Measurements from ENCODE around the gene PPP1R14C.
"Not testable (repeated sequence)": the region's sequence is repeated elsewhere in the genome, so short reads cannot be mapped to it uniquely, and the experiment has no call there.

PPP1R14C gene

GRCh38 chr6:150124235-150124634, 18.6 kb upstream of the PPP1R14C start:
- Mint-ChIP-seq H3K4me3 (no peak overlapping the region), H3K4me1 (ENCODE audit: low read depth) (peaks cover 7% of the 10 kb centered on the region), H3K9me3 (no peaks in the 10 kb centered on the region), H3K36me3 (ENCODE audit: low read depth) (no peaks in the 10 kb centered on the region), H3K27ac (no peak overlapping the region), H3K27me3 (peaks cover 31% of the 10 kb centered on the region)
- intact Hi-C loops (cut with micrococcal nuclease), result no loop called here

GRCh38 chr6:150126641-150127291, 16.1 kb upstream of the PPP1R14C start:
- no peaks in the 10 kb centered on the region for H3K4me1 Mint-ChIP-seq (ENCODE audit: low read depth)
- H3K4me3 Mint-ChIP-seq, result no peak overlapping the region
- no peaks in the 10 kb centered on the region for H3K36me3 Mint-ChIP-seq (ENCODE audit: low read depth)
- no peak overlapping the region for H3K27ac Mint-ChIP-seq
- intact Hi-C loops (cut with micrococcal nuclease), result no loop called here
- H3K9me3 Mint-ChIP-seq, result no peaks in the 10 kb centered on the region
- peaks cover 24% of the 10 kb centered on the region for H3K27me3 Mint-ChIP-seq

- Mint-ChIP-seq H3K9me3 (no peaks in the 10 kb centered on the region), H3K27me3 (peaks cover 16% of the 10 kb centered on the region), H3K4me3 (no peak overlapping the region), H3K27ac (no peak overlapping the region), H3K4me1 (ENCODE audit: low read depth) (no peaks in the 10 kb centered on the region), H3K36me3 (ENCODE audit: low read depth) (no peaks in the 10 kb centered on the region)
- intact Hi-C loops (cut with micrococcal nuclease), result no loop called here
Measured at GRCh38 chr6:150128425-150128824, 14.4 kb upstream of the PPP1R14C start.

- Mint-ChIP-seq H3K9me3 (no peaks in the 10 kb centered on the region), H3K36me3 (ENCODE audit: low read depth) (no peaks in the 10 kb centered on the region), H3K27me3 (peaks cover 11% of the 10 kb centered on the region), H3K4me1 (ENCODE audit: low read depth) (no peaks in the 10 kb centered on the region), H3K4me3 (no peak overlapping the region), H3K27ac (no peak overlapping the region)
- intact Hi-C loops (cut with micrococcal nuclease), result no loop called here
Measured at GRCh38 chr6:150129616-150130505, 13.0 kb upstream of the PPP1R14C start.

GRCh38 chr6:150133686-150134085, 9.2 kb upstream of the PPP1R14C start:
- intact Hi-C loops (cut with micrococcal nuclease), result no loop called here
- H3K9me3 Mint-ChIP-seq, result peaks cover 33% of the 10 kb centered on the region
- no peaks in the 10 kb centered on the region for H3K4me1 Mint-ChIP-seq (ENCODE audit: low read depth)
- H3K27me3 Mint-ChIP-seq, result peaks cover 17% of the 10 kb centered on the region
- no peak overlapping the region for H3K27ac Mint-ChIP-seq
- no peaks in the 10 kb centered on the region for H3K36me3 Mint-ChIP-seq (ENCODE audit: low read depth)
- no peak overlapping the region for H3K4me3 Mint-ChIP-seq

GRCh38 chr6:150134280-150134920, 8.4 kb upstream of the PPP1R14C start:
- Mint-ChIP-seq H3K27ac (no peak overlapping the region), H3K27me3 (peaks cover 19% of the 10 kb centered on the region), H3K4me1 (ENCODE audit: low read depth) (no peaks in the 10 kb centered on the region), H3K36me3 (ENCODE audit: low read depth) (no peaks in the 10 kb centered on the region), H3K9me3 (peaks cover 37% of the 10 kb centered on the region), H3K4me3 (no peak overlapping the region)
- intact Hi-C loops (cut with micrococcal nuclease), result no loop called here

GRCh38 chr6:150137711-150138110, 5.1 kb upstream of the PPP1R14C start:
- peaks cover 37% of the 10 kb centered on the region for H3K9me3 Mint-ChIP-seq
- intact Hi-C loops (cut with micrococcal nuclease); H3K4me3 Mint-ChIP-seq; H3K27ac Mint-ChIP-seq; H3K36me3 Mint-ChIP-seq (ENCODE audit: low read depth); H3K4me1 Mint-ChIP-seq (ENCODE audit: low read depth): not testable (repeated sequence)
- H3K27me3 Mint-ChIP-seq, result peaks cover 48% of the 10 kb centered on the region

GRCh38 chr6:150138638-150139037, 4.2 kb upstream of the PPP1R14C start:
- Mint-ChIP-seq H3K4me1 (ENCODE audit: low read depth) (peaks cover 11% of the 10 kb centered on the region), H3K36me3 (ENCODE audit: low read depth) (no peaks in the 10 kb centered on the region), H3K4me3 (no peak overlapping the region), H3K27ac (no peak overlapping the region), H3K27me3 (peaks cover 56% of the 10 kb centered on the region), H3K9me3 (peaks cover 37% of the 10 kb centered on the region)
- intact Hi-C loops (cut with micrococcal nuclease), result no loop called here

- Mint-ChIP-seq H3K4me3 (no peak overlapping the region), H3K27ac (no peak overlapping the region), H3K9me3 (peaks cover 37% of the 10 kb centered on the region), H3K36me3 (ENCODE audit: low read depth) (no peaks in the 10 kb centered on the region), H3K4me1 (ENCODE audit: low read depth) (peaks cover 18% of the 10 kb centered on the region), H3K27me3 (peaks cover 65% of the 10 kb centered on the region)
- intact Hi-C loops (cut with micrococcal nuclease), result no loop called here
Measured at GRCh38 chr6:150139533-150139932, 3.3 kb upstream of the PPP1R14C start.

- intact Hi-C loops (cut with micrococcal nuclease), result no loop called here
- no peaks in the 10 kb centered on the region for H3K36me3 Mint-ChIP-seq (ENCODE audit: low read depth)
- H3K27ac Mint-ChIP-seq, result no peak overlapping the region
- H3K9me3 Mint-ChIP-seq, result peaks cover 37% of the 10 kb centered on the region
- peaks cover 72% of the 10 kb centered on the region for H3K27me3 Mint-ChIP-seq
- H3K4me3 Mint-ChIP-seq, result no peak overlapping the region
- H3K4me1 Mint-ChIP-seq (ENCODE audit: low read depth), result peaks cover 18% of the 10 kb centered on the region
Measured at GRCh38 chr6:150140236-150140969, 2.4 kb upstream of the PPP1R14C start.

- Mint-ChIP-seq H3K27ac (no peak overlapping the region), H3K9me3 (peaks cover 19% of the 10 kb centered on the region), H3K27me3 (peaks cover 71% of the 10 kb centered on the region), H3K4me3 (peak overlapping the region; percentile 66), H3K36me3 (ENCODE audit: low read depth) (no peaks in the 10 kb centered on the region), H3K4me1 (ENCODE audit: low read depth) (peaks cover 31% of the 10 kb centered on the region)
- intact Hi-C loops (cut with micrococcal nuclease), result no loop called here
Measured at GRCh38 chr6:150142097-150142669, 661 bp upstream of the PPP1R14C start.

- peaks cover 31% of the 10 kb centered on the region for H3K4me1 Mint-ChIP-seq (ENCODE audit: low read depth)
- intact Hi-C loops (cut with micrococcal nuclease), result no loop called here
- H3K9me3 Mint-ChIP-seq, result peaks cover 4% of the 10 kb centered on the region
- peaks cover 70% of the 10 kb centered on the region for H3K27me3 Mint-ChIP-seq
- H3K27ac Mint-ChIP-seq, result no peak overlapping the region
- H3K4me3 Mint-ChIP-seq, result peak overlapping the region; percentile 66
- H3K36me3 Mint-ChIP-seq (ENCODE audit: low read depth), result no peaks in the 10 kb centered on the region
Measured at GRCh38 chr6:150143516-150144293, 861 bp downstream of the PPP1R14C start.
